Endothelial cell of umbilical vein (primary cell): Measurements from ENCODE around the gene SRGAP3. TPM values are rescaled to one million over a fixed set of nuclear protein-coding genes. Genes with fewer than 3 reads are reported as not detected.

Experiments
- BruUV-seq: library from RNA; stranded (reverse); fragments of 400-500 nt; replicated peaks from 2 replicates; lab custom pipeline; 2021; lab: Mats Ljungman, UMichigan
- CTCF ChIA-PET: fragments of 300-600, 350-600 bp; sonication (Branson Sonifier 250); formaldehyde crosslinking; loops from one replicate; lab custom pipeline; 2021; ENCODE audit warnings: antibody characterized with exemption, inconsistent platforms; lab: Charles Lee
- POLR2A ChIA-PET: fragments of 300-600, 350-600 bp; sonication (Branson Sonifier 250); formaldehyde crosslinking; loops from one replicate; lab custom pipeline; 2021; ENCODE audit warnings: antibody characterized with exemption, inconsistent platforms; lab: Charles Lee
- DNase-seq: peaks from one replicate; pipeline ENCODE4 v3.0.0-alpha.2; 2011; ENCODE audit warnings: low read depth, low spot score
- FAIRE-seq: peaks from 2 replicates; lab custom pipeline; 2011; peaks lifted over from hg19 to GRCh38; lab: Jason Lieb, UNC
- H2AFZ ChIP-seq: 2 replicates; pipeline ENCODE4 v1.6.0; 2012; ENCODE audit warnings: low read depth, low read length, control low read depth, inconsistent platforms
- H3K27ac ChIP-seq: 2 replicates; pipeline ENCODE4 v1.5.1; 2011; ENCODE audit warnings: low read depth, mild to moderate bottlenecking, control low read depth, low read length, moderate library complexity; ENCODE audit not compliant: insufficient read depth
- H3K27me3 ChIP-seq, 2 experiments: 2 replicates each; pipeline versions ENCODE4 v1.6.0 to v1.6.1; 2011; ENCODE audit warnings: low read length in 2 of 2, mixed read lengths in 1 of 2; ENCODE audit not compliant: control insufficient read depth in 2 of 2, insufficient read depth in 2 of 2
- H3K36me3 ChIP-seq, 2 experiments: 2 replicates in 1 of 2; 3 replicates in 1 of 2; pipeline ENCODE4 v1.5.1; 2011; ENCODE audit warnings: low read length in 2 of 2, mild to moderate bottlenecking in 1 of 2, moderate library complexity in 1 of 2; ENCODE audit not compliant: control insufficient read depth in 2 of 2, insufficient read depth in 2 of 2; ENCODE audit errors: extremely low read depth in 1 of 2
- H3K4me1 ChIP-seq: 3 replicates; pipeline ENCODE4 v1.5.1; 2011; ENCODE audit warnings: mild to moderate bottlenecking, low read length; ENCODE audit not compliant: control insufficient read depth, insufficient read depth; ENCODE audit errors: extremely low read depth
- H3K4me2 ChIP-seq: 2 replicates; pipeline ENCODE4 v1.6.1; 2011; ENCODE audit warnings: low read length, control low read depth, mixed read lengths; ENCODE audit not compliant: insufficient read depth
- H3K4me3 ChIP-seq, 3 experiments: fragments of 200-600 bp in 1 of 3; sonication (generic), shearing (Covaris generic) in 1 of 3; replicated peaks in 1 of 3; 2 replicates each; pipeline ENCODE4 v1.5.1; 2011 to 2016; ENCODE audit warnings: control low read depth in 3 of 3, low read length in 3 of 3, mild to moderate bottlenecking in 2 of 3, inconsistent platforms in 1 of 3, low read depth in 1 of 3, moderate library complexity in 1 of 3; ENCODE audit not compliant: insufficient read depth in 1 of 3
- H3K79me2 ChIP-seq: 2 replicates; pipeline ENCODE4 v1.6.0; 2012; ENCODE audit warnings: low read length, inconsistent platforms; ENCODE audit not compliant: control insufficient read depth, insufficient read depth
- H3K9ac ChIP-seq: replicated peaks from 2 replicates; pipeline ENCODE3; 2011; ENCODE audit warnings: low read length, control low read depth; ENCODE audit not compliant: insufficient read depth; ENCODE audit errors: extremely low read depth
- H3K9me1 ChIP-seq: replicated peaks from 3 replicates; pipeline ENCODE4 v1.6.0; 2011; ENCODE audit warnings: mild to moderate bottlenecking, low read length; ENCODE audit not compliant: control insufficient read depth, insufficient read depth; ENCODE audit errors: extremely low read depth
- H3K9me3 ChIP-seq: replicated peaks from 2 replicates; pipeline ENCODE4 v1.5.1; 2012; ENCODE audit warnings: low read length, inconsistent platforms; ENCODE audit not compliant: control insufficient read depth, insufficient read depth
- H4K20me1 ChIP-seq: replicated peaks from 2 replicates; pipeline ENCODE3; 2011; ENCODE audit warnings: mild to moderate bottlenecking, low read length; ENCODE audit not compliant: control insufficient read depth, insufficient read depth; ENCODE audit errors: extremely low read depth
- CTCF ChIP-seq, 2 donors: IDR thresholded peaks; 1 replicate in 1 of 2; 2 replicates in 1 of 2; pipeline ENCODE4 v1.5.1; 2011; ENCODE audit warnings: low read length in 2 of 2, mild to moderate bottlenecking in 2 of 2, moderate library complexity in 2 of 2, control low read depth in 1 of 2, inconsistent platforms in 1 of 2, low read depth in 1 of 2; ENCODE audit not compliant: insufficient read depth in 1 of 2; ENCODE audit errors: extremely low read depth in 1 of 2
- FOS ChIP-seq: IDR thresholded peaks from 2 replicates; pipeline ENCODE4 v1.6.1; 2011; ENCODE audit warnings: mild to moderate bottlenecking, low read length, moderate library complexity, borderline replicate concordance; ENCODE audit not compliant: insufficient read depth
- JUN ChIP-seq: IDR thresholded peaks from 2 replicates; pipeline ENCODE4 v1.6.1; 2011; ENCODE audit warnings: borderline replicate concordance, low read depth; ENCODE audit not compliant: insufficient read length, insufficient read depth
- MAX ChIP-seq: IDR thresholded peaks from 2 replicates; pipeline ENCODE4 v1.6.1; 2011; ENCODE audit not compliant: insufficient read depth, insufficient read length
- MYC ChIP-seq: IDR thresholded peaks from one replicate; pipeline ENCODE4 v1.6.1; 2011; ENCODE audit warnings: mild to moderate bottlenecking, low read depth, low read length
- POLR2A ChIP-seq: IDR thresholded peaks from 2 replicates; pipeline ENCODE4 v1.6.1; 2012; ENCODE audit warnings: low read depth, mild to moderate bottlenecking, control low read depth, low read length
- POLR2AphosphoS5 ChIP-seq: IDR thresholded peaks from 2 replicates; pipeline ENCODE4 v1.6.1; 2012; ENCODE audit warnings: low read depth, mild to moderate bottlenecking, control low read depth, low read length, moderate library complexity; ENCODE audit not compliant: insufficient read depth
- dilution Hi-C: fragments of 300-500 bp; cut with MboI; formaldehyde crosslinking; loops from one replicate; pipeline ENCODE4 v1.15.0; 2019; ENCODE audit warnings: low sequenced_read_pairs; ENCODE audit not compliant: extremely low pct_ligation_motif_present
- intact Hi-C: fragments of 100-400 bp; cut with micrococcal nuclease; formaldehyde crosslinking; loops from one replicate; pipeline ENCODE4 v1.10.0; 2022
- polyA plus RNA-seq, 4 experiments: library from polyadenylated mRNA; depleted of rRNA in 3 of 4; stranded (reverse) in 3 of 4; unstranded in 1 of 4; fragments of >200 nt; gene quantifications; 2 replicates each; pipeline versions ENCODE4 v1.2.1 to v1.2.3, GENCODE V29; 2011 to 2012; ENCODE audit warnings: missing spikeins in 1 of 4
- total RNA-seq: library from RNA; stranded (reverse); gene quantifications from 2 replicates; pipeline ENCODE4 v1.2.3, GENCODE V29; 2021

The SRGAP3 gene
- total and polyA plus RNA-seq, 2 donors (not counting 3 experiments of a cell fraction or from before 2014, with no cell fraction given), result 0.06 TPM; not detected in 1

GRCh38 chr3:9239680-9240079 is 9.8 kb downstream of the SRGAP3 start:
- H3K4me3 ChIP-seq, result no peak overlapping the region
- no peak for FAIRE-seq
- TF ChIP-seq FOS, result no peak
- TF ChIP-seq MAX, result no peak
- TF ChIP-seq MYC, result no peak
- no peak for TF ChIP-seq CTCF (IDR thresholded peaks at IDR 0.05; ENCODE audit: extremely low read depth in 1 of 2, insufficient read depth in 1 of 2, low read depth in 1 of 2, low read length in 2 of 2)
- no peak for TF ChIP-seq JUN
- no peak for TF ChIP-seq POLR2A
- TF ChIP-seq POLR2AphosphoS5, result no peak
- H4K20me1 ChIP-seq, result no peaks in the 10 kb centered on the region
- H3K4me2 ChIP-seq, result no peak overlapping the region
- H3K9ac ChIP-seq, result no peak overlapping the region
- no peaks in the 10 kb centered on the region for H3K27me3 ChIP-seq
- intact Hi-C loops, result loop anchor here (5.0 kb wide), 1 partner anchor 468 kb away; no protein-coding TSS in a partner anchor
- H2AFZ ChIP-seq, result no peak overlapping the region
- no peaks in the 10 kb centered on the region for H3K36me3 ChIP-seq
- no peak for DNase-seq
- H3K4me1 ChIP-seq, result no peaks in the 10 kb centered on the region
- H3K9me3 ChIP-seq, result no peaks in the 10 kb centered on the region
- no TSS peak for BruUV-seq
- H3K79me2 ChIP-seq, result no peaks in the 10 kb centered on the region
- ChIA-PET CTCF (interaction anchor here (0.7 kb wide), 1 partner anchor 10 kb away, joined by 3 read pairs; the partner anchor contains the start of gene SRGAP3), POLR2A (no interaction called here)
- dilution Hi-C loops, result no loop called here
- no peak overlapping the region for H3K27ac ChIP-seq
- no peaks in the 10 kb centered on the region for H3K9me1 ChIP-seq
